T-helper 1 cell treated with Interleukin-12 subunit alpha and Interleukin-12 subunit beta and Interleukin-4 antibody, amounts not matched to agents 30 μg/mL and 1 μg/mL, for 36 hours (primary cell): ENCODE results near the gene TXNDC11.

ENCODE experiments used
- H3K27ac Mint-ChIP-seq: one replicate; pipeline ENCODE4 v1.8.0; 2021; ENCODE audit warnings: mild to moderate bottlenecking, mixed read lengths
- H3K27me3 Mint-ChIP-seq: one replicate; pipeline ENCODE4 v1.8.0; 2021; ENCODE audit warnings: low read depth, mixed read lengths
- H3K36me3 Mint-ChIP-seq: one replicate; pipeline ENCODE4 v1.8.0; 2021; ENCODE audit warnings: low read depth, mixed read lengths
- H3K4me1 Mint-ChIP-seq: one replicate; pipeline ENCODE4 v1.8.0; 2021; ENCODE audit warnings: low read depth, mixed read lengths
- H3K4me3 Mint-ChIP-seq: one replicate; pipeline ENCODE4 v1.8.0; 2021; ENCODE audit warnings: mild to moderate bottlenecking, moderate library complexity, mixed read lengths
- H3K9me3 Mint-ChIP-seq: one replicate; pipeline ENCODE4 v1.8.0; 2021; ENCODE audit warnings: mixed read lengths

TXNDC11 gene

DNA sequence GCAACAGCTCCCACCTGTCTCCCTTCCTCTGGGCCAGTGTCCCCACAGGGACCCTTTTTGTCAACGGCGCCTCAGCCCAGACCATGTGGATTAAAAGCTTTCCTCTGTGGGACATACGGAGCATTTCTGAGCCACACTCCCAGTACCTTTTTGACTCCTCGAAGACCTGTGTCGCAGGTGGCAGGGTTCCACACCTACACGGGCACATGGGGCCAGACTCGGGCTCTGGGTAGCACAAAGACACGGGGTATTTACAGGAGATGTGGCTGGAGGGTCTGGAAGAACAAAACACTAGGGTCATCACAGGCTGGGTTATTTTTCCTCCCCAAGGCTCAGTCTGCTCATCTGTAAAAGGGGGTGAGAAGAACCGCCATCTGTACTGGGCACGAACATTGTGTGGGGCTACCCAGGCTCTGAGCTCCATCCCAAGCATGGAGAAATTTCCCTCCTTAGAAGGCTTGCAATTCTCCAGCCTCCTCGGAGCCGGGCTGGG, 106.9 kb downstream of the TXNDC11 start:
- Mint-ChIP-seq H3K4me1 (peaks cover 9% of the 10 kb centered on the region), H3K4me3 (no peak overlapping the region), H3K27ac (no peak overlapping the region), H3K9me3 (no peaks in the 10 kb centered on the region), H3K27me3 (peaks cover 20% of the 10 kb centered on the region), H3K36me3 (no peaks in the 10 kb centered on the region)

DNA sequence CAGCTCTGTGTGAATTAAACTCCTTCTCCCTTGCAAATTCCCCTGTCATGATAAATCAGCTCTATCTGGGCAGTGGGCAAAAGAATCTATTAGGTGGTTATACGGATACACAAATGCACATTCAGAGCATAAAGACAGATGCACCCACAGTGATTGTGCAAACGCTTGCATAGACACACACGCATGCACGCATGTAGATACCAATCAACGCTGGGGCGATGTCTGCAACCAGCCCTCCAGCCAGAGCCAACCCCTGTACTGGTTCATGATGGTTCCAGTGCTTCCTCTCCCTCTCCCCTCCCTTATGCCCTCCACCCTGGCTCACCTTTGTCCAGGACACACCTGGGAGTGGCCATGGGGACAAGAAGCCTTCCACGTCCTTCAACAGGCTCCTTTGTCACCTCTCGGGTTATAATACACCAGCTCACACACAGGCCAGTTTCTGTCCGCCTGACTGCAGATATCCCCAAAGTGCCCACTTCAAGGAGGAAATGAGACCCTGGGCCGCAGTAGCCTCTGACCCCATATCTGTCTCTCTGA, 107.5 kb downstream of the TXNDC11 start:
- no peaks in the 10 kb centered on the region for H3K36me3 Mint-ChIP-seq
- no peaks in the 10 kb centered on the region for H3K9me3 Mint-ChIP-seq
- H3K4me1 Mint-ChIP-seq, result peaks cover 9% of the 10 kb centered on the region
- H3K4me3 Mint-ChIP-seq, result no peak overlapping the region
- H3K27me3 Mint-ChIP-seq, result peaks cover 20% of the 10 kb centered on the region
- no peak overlapping the region for H3K27ac Mint-ChIP-seq

DNA sequence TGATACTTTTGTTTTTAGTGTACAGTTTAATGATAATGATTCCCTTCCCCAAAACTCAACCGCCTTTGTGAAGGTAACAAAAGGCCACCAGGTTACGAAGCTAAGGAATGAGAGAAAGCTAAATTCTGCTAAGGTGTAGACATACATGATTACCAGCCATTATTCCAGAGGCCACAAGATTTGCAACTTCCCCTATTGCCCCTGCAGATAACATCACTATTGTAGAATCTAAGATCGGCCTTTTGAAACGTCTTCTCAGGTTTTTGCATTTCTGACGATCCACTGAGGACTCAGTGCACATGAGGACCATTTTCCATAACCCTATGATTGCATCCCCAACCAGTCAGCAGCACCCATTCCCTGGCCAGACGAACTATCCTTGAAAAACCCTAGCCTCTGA, 108.3 kb downstream of the TXNDC11 start:
- Mint-ChIP-seq H3K36me3 (no peaks in the 10 kb centered on the region), H3K4me1 (peaks cover 12% of the 10 kb centered on the region), H3K27ac (no peak overlapping the region), H3K9me3 (no peaks in the 10 kb centered on the region), H3K27me3 (peaks cover 20% of the 10 kb centered on the region), H3K4me3 (no peak overlapping the region)

DNA sequence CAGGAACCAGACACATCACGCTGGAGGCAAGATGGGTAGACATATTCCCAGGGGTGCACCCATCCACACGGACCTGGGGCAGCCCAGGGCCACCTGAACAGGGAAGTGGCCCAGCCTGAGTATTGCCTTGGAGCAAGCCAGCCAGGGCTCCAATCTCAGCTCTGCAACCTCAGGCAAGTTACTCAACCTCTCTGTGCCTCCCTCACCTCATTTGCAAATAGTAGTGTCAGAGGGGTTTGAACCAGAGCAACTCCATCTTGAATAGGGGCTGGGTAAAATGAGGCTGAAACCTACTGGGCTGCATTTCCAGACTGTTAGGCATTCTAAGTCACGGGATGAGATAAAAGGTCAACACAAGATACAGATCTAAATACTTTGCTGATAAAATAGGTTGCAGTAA, 109.5 kb downstream of the TXNDC11 start:
- Mint-ChIP-seq H3K9me3 (no peaks in the 10 kb centered on the region), H3K27ac (no peak overlapping the region), H3K27me3 (peaks cover 15% of the 10 kb centered on the region), H3K4me1 (peaks cover 21% of the 10 kb centered on the region), H3K36me3 (no peaks in the 10 kb centered on the region), H3K4me3 (no peak overlapping the region)

DNA sequence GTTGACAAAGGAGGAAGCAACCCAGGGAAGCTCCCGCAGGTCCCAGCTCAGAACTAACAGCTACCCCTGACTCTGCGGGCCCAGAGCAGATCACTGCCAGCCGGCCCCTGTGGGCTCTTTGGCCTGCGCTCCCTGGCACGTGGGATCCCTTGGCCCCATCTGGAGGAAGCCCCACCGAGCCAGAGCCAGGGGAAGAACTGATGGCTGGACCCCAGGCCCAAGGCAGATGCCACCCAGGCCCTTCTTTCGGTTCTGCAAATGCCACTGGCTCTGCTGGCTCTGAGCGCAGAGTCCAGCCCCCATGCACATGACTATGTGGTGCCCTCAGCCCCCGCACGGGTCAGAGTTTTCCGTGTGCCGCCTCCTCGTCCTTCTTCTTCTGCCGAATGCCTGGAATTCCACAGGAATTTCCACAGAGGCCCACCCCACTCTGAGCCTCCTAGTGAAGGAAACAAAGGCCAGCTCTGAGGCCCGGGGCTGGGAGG, 110.2 kb downstream of the TXNDC11 start:
- peaks cover 21% of the 10 kb centered on the region for H3K4me1 Mint-ChIP-seq
- no peak overlapping the region for H3K4me3 Mint-ChIP-seq
- no peaks in the 10 kb centered on the region for H3K9me3 Mint-ChIP-seq
- no peaks in the 10 kb centered on the region for H3K36me3 Mint-ChIP-seq
- peaks cover 15% of the 10 kb centered on the region for H3K27me3 Mint-ChIP-seq
- no peak overlapping the region for H3K27ac Mint-ChIP-seq

DNA sequence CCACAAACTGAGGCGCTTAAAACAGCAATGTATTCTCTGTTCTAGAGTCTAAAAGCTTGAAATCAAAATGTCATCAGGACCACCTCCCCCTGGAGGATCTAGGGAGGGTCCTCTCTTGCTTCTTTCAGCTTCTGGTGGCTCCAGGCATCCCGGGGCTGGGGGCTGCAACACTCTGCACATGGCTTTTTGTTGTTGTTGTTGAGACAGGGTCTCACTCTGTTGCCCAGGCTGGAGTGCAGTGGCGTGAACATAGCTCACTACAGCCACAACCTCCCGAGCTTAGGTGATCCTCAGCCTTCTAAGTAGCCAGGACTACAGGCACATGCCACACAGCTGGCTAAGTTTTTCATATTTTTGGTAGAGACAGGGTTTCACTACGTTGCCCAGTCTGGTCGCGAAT, 111.4 kb downstream of the TXNDC11 start:
- Mint-ChIP-seq H3K27ac (no peak overlapping the region), H3K4me1 (peaks cover 21% of the 10 kb centered on the region), H3K9me3 (no peaks in the 10 kb centered on the region), H3K36me3 (no peaks in the 10 kb centered on the region), H3K4me3 (no peak overlapping the region), H3K27me3 (peaks cover 15% of the 10 kb centered on the region)

DNA sequence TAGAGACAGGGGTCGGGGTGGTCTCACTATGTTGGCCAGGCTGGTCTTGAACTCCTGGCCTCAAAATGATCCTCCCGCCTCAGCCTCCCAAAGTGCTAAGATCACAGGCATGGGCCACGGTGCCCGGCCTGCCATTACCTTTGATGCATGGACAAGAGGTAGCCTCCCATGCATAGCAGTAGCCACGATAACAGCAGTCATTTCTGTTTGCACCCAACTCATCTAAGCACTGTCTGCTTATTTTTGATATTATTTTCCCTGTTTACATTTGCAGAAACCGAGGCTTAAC, 111.9 kb downstream of the TXNDC11 start:
- peaks cover 10% of the 10 kb centered on the region for H3K27me3 Mint-ChIP-seq
- H3K4me1 Mint-ChIP-seq, result peaks cover 21% of the 10 kb centered on the region
- no peaks in the 10 kb centered on the region for H3K36me3 Mint-ChIP-seq
- H3K4me3 Mint-ChIP-seq, result no peak overlapping the region
- no peak overlapping the region for H3K27ac Mint-ChIP-seq
- H3K9me3 Mint-ChIP-seq, result no peaks in the 10 kb centered on the region

DNA sequence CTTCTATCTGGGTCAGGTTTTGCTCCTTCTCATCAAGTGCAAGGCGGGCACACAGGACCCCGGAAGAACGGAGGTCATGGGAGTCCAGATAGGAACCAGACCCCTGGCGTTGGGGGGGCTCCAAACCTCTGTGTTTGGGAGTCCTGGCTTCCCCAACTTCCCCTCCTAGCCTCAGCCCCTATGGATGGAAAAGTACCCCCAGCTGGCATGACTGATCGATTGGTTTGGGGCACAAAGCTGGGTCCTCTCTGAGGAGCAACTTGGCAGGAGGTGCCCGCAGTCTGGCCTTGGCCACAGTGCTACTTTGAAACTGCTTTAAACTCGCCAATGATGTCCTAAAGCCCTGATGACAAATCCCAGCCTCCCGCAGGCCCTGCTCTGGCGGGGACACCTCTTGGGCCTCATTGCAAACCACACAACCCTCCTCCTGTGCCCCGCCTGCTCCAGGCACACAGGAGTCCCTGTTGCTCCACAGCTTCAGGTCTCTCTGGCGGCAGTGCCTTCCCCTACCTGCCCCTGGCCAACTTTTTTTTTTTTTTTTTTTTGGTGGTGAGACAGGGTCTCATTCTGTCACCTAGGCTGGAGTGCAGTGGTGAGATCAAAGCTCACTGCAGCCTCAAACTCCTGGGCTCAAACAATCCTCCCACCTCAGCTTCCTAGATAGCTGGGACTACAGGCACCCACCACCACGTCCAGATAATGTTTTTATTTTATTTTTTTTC, 112.5 kb downstream of the TXNDC11 start:
- H3K4me3 Mint-ChIP-seq, result no peak overlapping the region
- H3K9me3 Mint-ChIP-seq, result no peaks in the 10 kb centered on the region
- no peaks in the 10 kb centered on the region for H3K36me3 Mint-ChIP-seq
- peaks cover 7% of the 10 kb centered on the region for H3K27me3 Mint-ChIP-seq
- no peak overlapping the region for H3K27ac Mint-ChIP-seq
- H3K4me1 Mint-ChIP-seq, result peaks cover 26% of the 10 kb centered on the region
